DOHH2 (cell line): ENCODE results near the gene MISP.

Experiments
- H3F3A ChIP-seq: fragments of 200-600 bp; sonication (generic), shearing (Covaris generic); 2 replicates; pipeline ENCODE4 v1.6.0; 2016; ENCODE audit warnings: antibody characterized with exemption, mild to moderate bottlenecking; ENCODE audit not compliant: control insufficient read depth, insufficient read depth
- H3K27ac ChIP-seq: fragments of 200-600 bp; sonication (generic); 2 replicates; pipeline ENCODE4 v1.5.1; 2014; ENCODE audit warnings: low read depth, mild to moderate bottlenecking, low read length, moderate library complexity
- H3K27me3 ChIP-seq: fragments of 200-600 bp; sonication (generic); 2 replicates; pipeline ENCODE4 v1.6.1; 2014; ENCODE audit warnings: mild to moderate bottlenecking, low read length, mixed read lengths; ENCODE audit not compliant: control insufficient read depth
- H3K36me3 ChIP-seq: fragments of 200-600 bp; sonication (generic); 2 replicates; pipeline ENCODE4 v1.6.1; 2014; ENCODE audit warnings: mild to moderate bottlenecking, low read length, moderate library complexity, mixed read lengths; ENCODE audit not compliant: control insufficient read depth
- H3K4me1 ChIP-seq: fragments of 200-600 bp; sonication (generic); 2 replicates; pipeline ENCODE4 v1.6.1; 2014; ENCODE audit warnings: mild to moderate bottlenecking, low read length, mixed read lengths; ENCODE audit not compliant: control insufficient read depth
- H3K4me2 ChIP-seq: fragments of 200-600 bp; sonication (generic); 2 replicates; pipeline ENCODE4 v1.6.0; 2014; ENCODE audit warnings: mild to moderate bottlenecking, low read length, moderate library complexity
- H3K4me3 ChIP-seq: fragments of 200-600 bp; sonication (generic); 2 replicates; pipeline ENCODE4 v1.5.1; 2014; ENCODE audit warnings: mild to moderate bottlenecking, low read length, mixed read lengths
- H3K79me2 ChIP-seq: fragments of 200-600 bp; sonication (generic); 2 replicates; pipeline ENCODE4 v1.6.1; 2014; ENCODE audit warnings: mild to moderate bottlenecking, low read length, mixed read lengths; ENCODE audit not compliant: control insufficient read depth
- H3K9me2 ChIP-seq: fragments of 200-600 bp; sonication (generic); replicated peaks from 2 replicates; pipeline ENCODE4 v1.6.1; 2014; ENCODE audit warnings: mild to moderate bottlenecking, low read length, mixed read lengths; ENCODE audit not compliant: control insufficient read depth
- H3K9me3 ChIP-seq: fragments of 200-600 bp; sonication (generic); 2 replicates; pipeline ENCODE4 v1.6.1; 2014; ENCODE audit warnings: antibody characterized with exemption, low read length, mixed read lengths; ENCODE audit not compliant: control insufficient read depth, insufficient read depth
- H4K20me1 ChIP-seq: fragments of 200-600 bp; sonication (generic); 2 replicates; pipeline ENCODE4 v1.6.0; 2014; ENCODE audit warnings: low read depth, mild to moderate bottlenecking, antibody characterized with exemption, low read length, moderate library complexity; ENCODE audit not compliant: control insufficient read depth, insufficient read depth
- EZH2phosphoT487 ChIP-seq: fragments of 200-600 bp; sonication (generic); IDR thresholded peaks from 2 replicates; pipeline ENCODE4 v1.6.1; 2017; ENCODE audit warnings: borderline replicate concordance, mild to moderate bottlenecking, antibody characterized with exemption, low read length, moderate library complexity, mixed read lengths
- TF ChIP-seq, protein P1 (sequence below): fragments of 200-600 bp; sonication (generic); IDR thresholded peaks from one replicate; pipeline ENCODE4 v1.5.1; 2014; ENCODE audit warnings: antibody characterized with exemption, mild to moderate bottlenecking, low read depth, low read length; ENCODE audit not compliant: poor library complexity, severe bottlenecking

MISP gene

GRCh38 chr19:803099-803561, 52.2 kb downstream of the MISP start:
- Histone ChIP-seq H3K4me3 (no peak overlapping the region), H3K27me3 (no peaks in the 10 kb centered on the region), H3K4me2 (no peak overlapping the region), H4K20me1 (peaks cover 68% of the 10 kb centered on the region), H3K9me3 (no peaks in the 10 kb centered on the region), H3K9me2 (no peaks in the 10 kb centered on the region), H3K79me2 (peaks cover 98% of the 10 kb centered on the region), H3K4me1 (peaks cover 18% of the 10 kb centered on the region), H3K27ac (no peak overlapping the region), H3K36me3 (peaks cover 100% of the 10 kb centered on the region), H3F3A (no peaks in the 10 kb centered on the region)
- TF ChIP-seq, protein P1, sequence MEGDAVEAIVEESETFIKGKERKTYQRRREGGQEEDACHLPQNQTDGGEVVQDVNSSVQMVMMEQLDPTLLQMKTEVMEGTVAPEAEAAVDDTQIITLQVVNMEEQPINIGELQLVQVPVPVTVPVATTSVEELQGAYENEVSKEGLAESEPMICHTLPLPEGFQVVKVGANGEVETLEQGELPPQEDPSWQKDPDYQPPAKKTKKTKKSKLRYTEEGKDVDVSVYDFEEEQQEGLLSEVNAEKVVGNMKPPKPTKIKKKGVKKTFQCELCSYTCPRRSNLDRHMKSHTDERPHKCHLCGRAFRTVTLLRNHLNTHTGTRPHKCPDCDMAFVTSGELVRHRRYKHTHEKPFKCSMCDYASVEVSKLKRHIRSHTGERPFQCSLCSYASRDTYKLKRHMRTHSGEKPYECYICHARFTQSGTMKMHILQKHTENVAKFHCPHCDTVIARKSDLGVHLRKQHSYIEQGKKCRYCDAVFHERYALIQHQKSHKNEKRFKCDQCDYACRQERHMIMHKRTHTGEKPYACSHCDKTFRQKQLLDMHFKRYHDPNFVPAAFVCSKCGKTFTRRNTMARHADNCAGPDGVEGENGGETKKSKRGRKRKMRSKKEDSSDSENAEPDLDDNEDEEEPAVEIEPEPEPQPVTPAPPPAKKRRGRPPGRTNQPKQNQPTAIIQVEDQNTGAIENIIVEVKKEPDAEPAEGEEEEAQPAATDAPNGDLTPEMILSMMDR: no peak
- TF ChIP-seq EZH2phosphoT487: no peak

- Histone ChIP-seq H3K36me3 (peaks cover 99% of the 10 kb centered on the region), H3F3A (no peaks in the 10 kb centered on the region), H3K9me2 (no peaks in the 10 kb centered on the region), H3K4me3 (no peak overlapping the region), H3K27me3 (no peaks in the 10 kb centered on the region), H3K4me1 (peaks cover 16% of the 10 kb centered on the region), H3K9me3 (no peaks in the 10 kb centered on the region), H3K4me2 (no peak overlapping the region), H4K20me1 (peaks cover 61% of the 10 kb centered on the region), H3K79me2 (peaks cover 91% of the 10 kb centered on the region), H3K27ac (no peak overlapping the region)
- TF ChIP-seq, protein P1: no peak
- no peak for TF ChIP-seq EZH2phosphoT487
Measured at GRCh38 chr19:803686-804418, 52.9 kb downstream of the MISP start.

- peaks cover 83% of the 10 kb centered on the region for H3K79me2 ChIP-seq
- no peaks in the 10 kb centered on the region for H3K9me2 ChIP-seq
- peaks cover 54% of the 10 kb centered on the region for H4K20me1 ChIP-seq
Measured at GRCh38 chr19:804419-805165, 53.7 kb downstream of the MISP start.

More at GRCh38 chr19:804419-805165, 53.7 kb downstream of the MISP start:
- H3F3A ChIP-seq: no peaks in the 10 kb centered on the region; the same call in 1 of the 2 replicates
- no peaks in the 10 kb centered on the region for H3K9me3 ChIP-seq
- no peaks in the 10 kb centered on the region for H3K27me3 ChIP-seq
- H3K4me3 ChIP-seq: no peak overlapping the region
- H3K4me2 ChIP-seq: no peak overlapping the region
- peaks cover 97% of the 10 kb centered on the region for H3K36me3 ChIP-seq
- H3K4me1 ChIP-seq: peaks cover 9% of the 10 kb centered on the region
- H3K27ac ChIP-seq: no peak overlapping the region
- TF ChIP-seq EZH2phosphoT487: no peak
- TF ChIP-seq, protein P1: no peak
